ENCODE data around the gene RPL32. TPM values are rescaled to one million over a fixed set of nuclear protein-coding genes. Genes with fewer than 3 reads are reported as not detected.

Gene RPL32
- total and polyA plus RNA-seq, 2 of the 4 experiments (the other 2 are of a cell fraction) = 566 to 1,856 TPM

DNA sequence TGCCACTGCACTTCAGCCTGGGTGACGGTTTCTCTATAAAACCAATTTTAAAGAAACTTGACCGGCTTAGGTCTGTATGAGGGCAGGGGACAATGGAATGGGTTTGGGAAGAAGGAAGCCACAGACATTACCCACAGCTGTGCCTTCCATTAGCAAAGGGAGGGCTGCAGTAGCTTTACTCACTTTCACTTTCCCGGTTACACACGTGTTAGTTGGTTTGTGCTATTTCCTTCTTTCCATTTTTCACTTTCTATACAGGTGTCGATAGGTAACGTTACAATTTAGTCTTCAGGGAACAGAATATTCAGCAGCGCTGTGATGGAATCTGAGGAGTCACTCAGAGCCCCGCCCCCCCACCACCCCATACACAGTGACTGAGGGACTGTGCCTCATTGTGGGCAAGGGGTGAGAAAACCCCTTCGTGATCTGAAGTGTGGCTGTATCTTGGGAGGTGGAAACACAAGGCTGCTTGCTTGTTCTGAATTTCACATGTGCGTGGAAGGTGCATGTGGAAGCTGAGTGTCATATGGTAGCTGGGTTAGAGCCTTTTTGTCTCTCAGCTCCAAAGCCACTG lies 44.8 kb upstream of the RPL32 start:
- Histone ChIP-seq H3K4me1 (ENCODE audit: control insufficient read depth, insufficient read depth, low read length) (no peaks in the 10 kb centered on the region; the same call in 1 of the 2 replicates), H2BK15ac (ENCODE audit: low read depth, low read length) (no peak overlapping the region), H3K79me1 (ENCODE audit: low read depth in 1 of 2, low read length in 2 of 2) (no peaks in the 10 kb centered on the region), H4K91ac (ENCODE audit: insufficient read depth, low read depth, low read length) (no peak overlapping the region), H3K4me3 (ENCODE audit: insufficient read depth, low read depth, low read length) (no peak overlapping the region), H2BK120ac (ENCODE audit: low read depth, low read length) (no peak overlapping the region), H3K9me3 (ENCODE audit: control insufficient read depth, insufficient read depth, low read length) (no peaks in the 10 kb centered on the region), H4K8ac (ENCODE audit: low read depth in 2 of 2, low read length in 2 of 2) (no peak overlapping the region), H3K4me2 (ENCODE audit: low read depth, low read length) (no peak overlapping the region), H3K9me1 (ENCODE audit: insufficient read depth, low read length) (peaks cover 3% of the 10 kb centered on the region; the same call in 1 of the 2 replicates), H3K27ac (ENCODE audit: insufficient read depth, low read length) (no peak overlapping the region), H2AFZ (replicated peaks; ENCODE audit: low read length, poor library complexity) (peak overlapping the region; percentile 67), H3K27me3 (ENCODE audit: control insufficient read depth, insufficient read depth, low read length) (peaks cover 29% of the 10 kb centered on the region), H2AK9ac (replicated peaks; ENCODE audit: low read depth, low read length, poor library complexity) (no peak overlapping the region), H3K4ac (ENCODE audit: low read depth, low read length) (no peak overlapping the region), H3K9ac (ENCODE audit: low read depth, low read length) (no peak overlapping the region), H3K56ac (ENCODE audit: extremely low read depth, insufficient read depth, low read length) (no peak overlapping the region), H3K14ac (replicated peaks; ENCODE audit: low read depth, low read length) (no peak overlapping the region), H3K36me3 (ENCODE audit: control insufficient read depth, insufficient read depth, low read length) (no peaks in the 10 kb centered on the region), H2BK20ac (ENCODE audit: low read depth, low read length) (no peak overlapping the region), H2AK5ac (ENCODE audit: low read depth, low read length) (no peak overlapping the region), H3K23ac (ENCODE audit: low read depth, low read length) (no peak overlapping the region), H2BK5ac (ENCODE audit: low read depth, low read length, poor library complexity, severe bottlenecking) (no peak overlapping the region), H4K20me1 (ENCODE audit: insufficient read depth, low read length) (no peaks in the 10 kb centered on the region), H4K5ac (ENCODE audit: low read depth, low read length) (no peak overlapping the region), H3K18ac (ENCODE audit: low read depth, low read length) (no peak overlapping the region)
- DNase-seq (no peak), ATAC-seq (ENCODE audit: low read depth) (no peak)
- BruUV-seq (replicated peaks) = no TSS peak
- ChIA-PET CTCF (no interaction called here), POLR2A (ENCODE audit: unreplicated experiment) (no interaction called here)
- intact Hi-C loops (cut with micrococcal nuclease) (no loop called here), in situ Hi-C loops (cut with MboI; ENCODE audit: low sequenced_read_pairs) (loop anchor here (25.0 kb wide), 1 partner anchor 749 kb away; no protein-coding TSS in a partner anchor), dilution Hi-C loops (cut with HindIII; ENCODE audit: low sequenced_read_pairs, unreplicated experiment) (no loop called here)
- 88% methylated on average over 1 of the region's 10 CpGs; no CpG with 5 or more reads in 1 of the 2 experiments for WGBS, 2 experiments (ENCODE audit: extremely low coverage in 2 of 2, insufficient read length in 1 of 2)
- TF ChIP-seq FOS (IDR thresholded peaks at IDR 0.05; ENCODE audit: low read depth, low read length) (no peak), CHD1 (IDR thresholded peaks at IDR 0.05; ENCODE audit: low read depth, low read length) (no peak), CEBPB (IDR thresholded peaks at IDR 0.05; ENCODE audit: low read depth, low read length) (no peak), MAZ (IDR thresholded peaks at IDR 0.05; ENCODE audit: borderline replicate concordance, low read depth, low read length) (no peak), RAD21 (IDR thresholded peaks at IDR 0.05; ENCODE audit: low read length) (no peak), SMC3 (IDR thresholded peaks at IDR 0.05; ENCODE audit: low read depth, low read length) (no peak)
